Forelimb muscle (tissue), 1 donor: ENCODE data around the gene HSF4. TPM values are rescaled to one million over a fixed set of nuclear protein-coding genes. Genes with fewer than 3 reads are reported as not detected.
A peak's percentile ranks its signal among the peaks of the same experiment; 100 is the strongest.

Experiments
- DNase-seq: peaks from one replicate; pipeline ENCODE4 v3.0.0-alpha.2; 2013; ENCODE audit warnings: low read depth
- polyA plus RNA-seq: library from polyadenylated mRNA; unstranded; fragments of 120-200 nt; gene quantifications from one replicate; pipeline ENCODE4 v1.2.1, GENCODE V29; 2013; ENCODE audit not compliant: insufficient read length

The HSF4 gene
- polyA plus RNA-seq, 1 donor: 3.5 TPM

DNA sequence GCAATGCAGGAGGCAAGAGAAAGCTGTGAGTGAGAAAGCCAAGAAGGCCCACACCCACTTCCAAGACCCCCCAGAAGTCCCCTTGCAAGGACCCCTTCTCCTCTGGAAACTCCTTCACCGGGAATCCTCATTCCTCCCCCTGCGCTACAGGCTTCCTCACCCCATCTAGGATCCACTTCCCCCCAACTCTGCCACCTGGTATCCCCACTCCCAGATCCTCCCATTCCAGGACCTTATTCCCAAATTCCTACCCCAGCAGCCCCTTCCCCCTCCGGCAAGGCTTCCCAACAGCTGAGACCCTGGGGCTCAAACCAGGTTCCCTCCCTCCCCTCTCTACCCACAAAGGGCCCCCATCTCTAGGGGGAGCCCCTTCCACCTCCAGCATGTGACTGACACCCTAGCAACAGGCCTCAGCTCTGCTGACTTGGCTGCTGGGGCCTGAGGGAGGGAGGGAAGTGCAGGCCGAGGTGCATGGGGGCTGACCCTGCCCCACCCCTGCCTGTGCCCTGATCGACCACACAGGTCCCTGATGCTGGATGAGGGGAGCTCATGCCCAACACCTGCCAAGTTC is 2.1 kb downstream of the HSF4 start:
- no peak for DNase-seq

DNA sequence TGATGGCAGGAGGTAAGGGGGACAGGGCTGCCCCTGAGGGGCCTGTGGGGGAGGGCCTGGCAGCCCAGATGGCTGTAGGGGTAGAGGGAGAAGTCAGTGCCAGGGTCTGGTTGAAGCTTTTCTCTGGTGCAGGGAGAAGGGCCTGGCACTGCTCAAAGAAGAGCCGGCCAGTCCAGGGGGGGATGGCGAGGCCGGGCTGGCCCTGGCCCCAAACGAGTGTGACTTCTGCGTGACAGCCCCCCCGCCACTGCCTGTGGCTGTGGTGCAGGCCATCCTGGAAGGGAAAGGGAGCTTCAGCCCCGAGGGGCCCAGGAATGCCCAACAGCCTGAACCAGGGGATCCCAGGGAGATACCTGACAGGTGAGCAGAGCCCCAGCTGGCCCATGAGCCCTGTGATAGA is 3.0 kb downstream of the HSF4 start:
- DNase-seq: no peak

DNA sequence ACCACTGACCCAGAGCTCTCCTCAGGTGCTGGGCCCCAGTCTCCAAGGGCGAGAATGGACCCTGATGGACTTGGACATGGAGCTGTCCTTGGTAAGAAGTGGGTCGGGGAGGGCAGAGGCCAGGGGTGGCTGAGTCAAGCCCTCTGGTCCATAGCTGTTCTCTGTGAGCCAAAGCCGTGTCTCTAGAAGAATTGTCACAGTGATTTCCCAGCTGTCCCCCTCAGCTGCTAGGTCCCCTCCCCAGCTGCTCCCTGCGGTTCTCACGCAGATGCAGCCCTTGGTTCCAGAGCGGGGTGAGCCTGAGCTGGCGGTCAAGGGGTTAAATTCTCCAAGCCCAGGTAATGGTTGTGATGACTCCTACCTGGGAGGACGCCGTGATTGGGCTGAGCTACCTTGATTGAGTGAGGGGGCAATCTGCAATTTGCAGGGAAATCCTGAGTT is 4.5 kb downstream of the HSF4 start:
- no peak for DNase-seq

DNA sequence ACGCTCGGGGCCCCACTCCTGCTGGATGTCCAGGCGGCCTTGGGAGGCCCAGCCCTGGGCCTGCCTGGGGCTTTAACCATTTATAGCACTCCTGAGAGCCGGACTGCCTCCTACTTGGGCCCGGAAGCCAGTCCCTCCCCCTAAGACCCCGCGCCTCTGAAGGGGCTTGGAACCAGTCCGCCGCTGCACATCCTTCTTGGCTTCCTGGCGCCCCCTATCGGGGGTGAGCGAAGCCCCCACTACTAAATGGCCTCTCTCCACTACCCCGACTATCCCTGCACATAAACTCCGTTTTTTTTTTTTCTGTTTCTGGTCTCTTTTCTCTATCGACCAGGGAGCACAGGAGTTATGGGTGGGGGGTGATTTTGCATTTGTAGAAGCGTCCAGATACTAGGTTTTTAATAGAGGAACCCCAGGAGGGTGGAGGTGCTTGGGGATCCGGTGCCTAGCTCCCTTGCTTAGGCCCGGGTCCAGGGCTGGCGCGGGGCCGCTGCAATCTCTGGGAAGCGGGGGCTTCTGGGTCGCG is 5.2 kb downstream of the HSF4 start:
- no peak for DNase-seq

DNA sequence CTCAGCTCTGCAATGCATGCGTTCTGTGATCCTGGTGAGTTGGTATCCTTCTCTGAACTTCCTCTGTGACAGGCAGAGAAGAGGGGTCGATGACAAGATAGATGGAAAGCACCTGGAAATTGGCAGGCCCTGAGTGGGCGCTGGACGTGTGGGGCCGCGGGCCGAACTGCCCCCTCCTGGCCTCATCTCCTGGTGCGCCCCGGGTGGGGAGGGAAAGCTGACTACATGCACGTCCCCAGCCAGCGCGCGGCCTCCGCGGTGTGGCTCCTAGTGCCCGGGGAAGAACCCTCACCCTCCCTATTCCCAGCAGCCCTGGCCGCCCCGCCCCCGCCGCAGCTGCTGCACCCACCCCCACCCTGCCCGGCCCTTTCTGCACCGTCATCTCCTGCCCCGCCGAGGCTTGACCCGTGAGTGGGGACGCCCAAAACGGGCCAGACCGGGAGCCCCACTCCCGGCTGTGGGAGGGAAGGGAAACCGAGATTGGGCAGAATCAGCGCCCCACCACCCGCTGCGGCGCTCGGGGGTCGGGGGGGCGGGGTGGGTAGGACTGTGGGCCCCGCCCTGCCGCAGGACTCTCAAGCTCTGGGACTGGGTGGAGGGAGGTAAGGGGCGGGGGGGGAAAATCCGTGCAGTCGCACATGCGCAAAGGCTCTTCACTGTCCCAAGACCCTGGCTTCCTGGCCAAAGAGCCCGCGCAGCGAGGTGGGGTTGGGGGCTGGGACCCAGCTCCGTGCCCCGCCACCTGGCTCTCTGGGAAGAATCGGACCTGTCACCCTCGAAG is 5.8 kb downstream of the HSF4 start, which contains the start of gene NOL3:
Gene NOL3 (plus strand): TSS at position 371 of the 781 bp plus-strand sequence.
- DNase-seq: no peak

DNA sequence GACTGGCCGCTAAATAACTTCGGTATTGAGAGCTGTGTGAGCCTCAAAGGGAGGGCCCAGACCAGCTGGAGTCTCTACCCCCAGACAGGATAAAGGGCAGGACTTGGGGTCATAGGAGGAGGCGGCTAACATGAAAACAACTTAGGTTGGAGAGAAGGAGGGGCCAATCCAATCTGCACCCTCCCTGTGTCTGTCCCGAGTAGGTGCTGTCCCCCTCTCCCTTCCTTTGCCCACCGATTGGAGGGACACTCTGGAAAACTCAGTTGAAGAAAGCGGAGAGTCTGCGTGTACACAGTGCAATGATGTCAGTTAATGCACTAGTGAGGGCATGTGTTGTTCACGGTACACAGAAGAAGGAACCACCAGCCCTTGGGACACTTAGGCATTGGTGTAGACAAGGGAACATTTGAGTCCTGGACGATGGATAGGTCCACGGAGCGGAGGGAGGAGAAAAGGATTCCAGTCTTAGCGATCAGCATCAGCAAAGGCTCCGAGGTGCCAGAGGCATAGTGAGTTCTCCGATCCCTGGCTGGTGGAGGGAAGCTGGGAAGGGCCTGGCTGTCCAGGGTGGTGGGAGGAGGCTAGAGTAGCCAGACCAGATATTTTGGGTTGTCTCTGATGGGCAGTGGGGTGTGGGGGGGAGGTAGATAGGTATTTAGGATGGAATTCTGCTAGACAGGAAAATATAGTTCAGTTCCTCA is 6.6 kb downstream of the HSF4 start:
- no peak for DNase-seq

DNA sequence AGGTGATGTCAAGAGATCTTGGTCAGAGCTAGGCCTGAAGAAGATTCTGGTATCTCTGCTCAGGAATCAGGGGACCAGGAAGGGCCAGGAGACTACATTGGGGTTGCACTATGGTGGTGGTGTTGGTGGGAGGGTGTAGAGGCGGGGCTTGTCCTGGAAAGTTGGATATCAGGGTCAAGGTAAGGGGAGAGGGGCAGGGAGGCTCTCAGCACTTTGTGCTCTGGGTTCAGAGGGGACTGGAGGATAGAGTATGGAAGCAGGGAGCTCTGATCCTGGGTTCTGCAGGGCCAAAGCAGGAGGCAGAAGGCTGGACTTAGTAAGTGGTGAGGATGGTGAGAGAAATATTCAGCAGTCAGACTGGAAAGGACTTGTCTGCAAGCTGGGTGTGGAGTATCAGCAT is 8.8 kb downstream of the HSF4 start:
- DNase-seq: no peak

DNA sequence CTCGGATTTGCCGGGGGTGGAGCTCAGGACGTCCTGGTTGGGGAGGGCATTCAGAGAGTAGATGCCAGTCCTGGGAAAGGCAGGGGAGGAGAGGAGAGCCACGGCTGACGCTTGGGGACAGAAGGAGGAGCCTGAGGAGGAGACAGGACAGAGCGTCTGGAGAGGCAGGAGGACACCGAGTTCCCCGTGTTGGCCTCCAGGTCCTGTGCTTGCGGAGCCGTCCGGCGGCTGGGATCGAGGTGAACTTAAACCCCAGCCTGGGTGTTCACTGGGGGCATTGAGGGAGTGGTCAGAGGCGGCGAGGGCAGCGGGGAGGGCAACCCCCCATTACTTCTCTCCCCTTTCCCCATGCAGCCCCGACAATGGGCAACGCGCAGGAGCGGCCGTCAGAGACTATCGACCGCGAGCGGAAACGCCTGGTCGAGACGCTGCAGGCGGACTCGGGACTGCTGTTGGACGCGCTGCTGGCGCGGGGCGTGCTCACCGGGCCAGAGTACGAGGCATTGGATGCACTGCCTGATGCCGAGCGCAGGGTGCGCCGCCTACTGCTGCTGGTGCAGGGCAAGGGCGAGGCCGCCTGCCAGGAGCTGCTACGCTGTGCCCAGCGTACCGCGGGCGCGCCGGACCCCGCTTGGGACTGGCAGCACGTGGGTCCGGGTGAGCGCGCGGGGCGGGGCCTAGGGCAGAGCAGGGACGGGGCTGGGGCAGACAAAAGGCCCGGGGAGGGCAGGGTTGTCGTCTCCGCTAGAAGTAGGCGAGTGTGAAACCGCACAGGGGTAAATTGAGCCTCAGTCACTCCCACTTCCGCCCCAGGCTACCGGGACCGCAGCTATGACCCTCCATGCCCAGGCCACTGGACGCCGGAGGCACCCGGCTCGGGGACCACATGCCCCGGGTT is 9.5 kb downstream of the HSF4 start:
- no peak for DNase-seq

DNA sequence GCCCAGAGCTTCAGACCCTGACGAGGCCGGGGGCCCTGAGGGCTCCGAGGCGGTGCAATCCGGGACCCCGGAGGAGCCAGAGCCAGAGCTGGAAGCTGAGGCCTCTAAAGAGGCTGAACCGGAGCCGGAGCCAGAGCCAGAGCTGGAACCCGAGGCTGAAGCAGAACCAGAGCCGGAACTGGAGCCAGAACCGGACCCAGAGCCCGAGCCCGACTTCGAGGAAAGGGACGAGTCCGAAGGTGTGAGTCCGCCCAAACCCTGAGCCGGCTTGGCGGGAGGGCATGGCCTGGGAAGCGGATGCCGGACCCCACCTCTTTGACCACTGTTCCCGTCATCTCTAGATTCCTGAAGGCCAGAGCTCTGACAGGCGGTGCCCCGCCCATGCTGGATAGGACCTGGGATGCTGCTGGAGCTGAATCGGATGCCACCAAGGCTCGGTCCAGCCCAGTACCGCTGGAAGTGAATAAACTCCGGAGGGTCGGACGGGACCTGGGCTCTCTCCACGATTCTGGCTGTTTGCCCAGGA is 10.2 kb downstream of the HSF4 start:
- DNase-seq: no peak

DNA sequence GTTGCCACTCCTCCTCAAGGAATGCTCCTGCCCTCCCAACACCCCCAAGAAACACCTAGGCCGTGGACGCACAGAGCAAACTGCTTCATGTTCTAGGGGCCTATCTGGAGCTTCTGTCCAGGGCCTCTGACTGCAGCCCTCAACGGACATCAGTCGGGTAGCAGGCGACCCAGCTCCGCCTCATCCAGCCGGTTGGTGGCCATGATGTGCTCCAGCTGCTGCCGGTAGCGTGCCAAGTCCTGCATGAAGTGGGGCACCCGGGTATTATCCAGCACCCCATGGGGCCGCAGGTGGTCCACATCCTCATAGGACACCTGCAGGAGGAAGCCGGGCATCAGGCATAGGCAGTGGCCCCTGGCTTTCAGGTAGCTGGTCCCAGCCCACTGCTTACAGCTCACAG is 12.1 kb downstream of the HSF4 start:
- no peak for DNase-seq

DNA sequence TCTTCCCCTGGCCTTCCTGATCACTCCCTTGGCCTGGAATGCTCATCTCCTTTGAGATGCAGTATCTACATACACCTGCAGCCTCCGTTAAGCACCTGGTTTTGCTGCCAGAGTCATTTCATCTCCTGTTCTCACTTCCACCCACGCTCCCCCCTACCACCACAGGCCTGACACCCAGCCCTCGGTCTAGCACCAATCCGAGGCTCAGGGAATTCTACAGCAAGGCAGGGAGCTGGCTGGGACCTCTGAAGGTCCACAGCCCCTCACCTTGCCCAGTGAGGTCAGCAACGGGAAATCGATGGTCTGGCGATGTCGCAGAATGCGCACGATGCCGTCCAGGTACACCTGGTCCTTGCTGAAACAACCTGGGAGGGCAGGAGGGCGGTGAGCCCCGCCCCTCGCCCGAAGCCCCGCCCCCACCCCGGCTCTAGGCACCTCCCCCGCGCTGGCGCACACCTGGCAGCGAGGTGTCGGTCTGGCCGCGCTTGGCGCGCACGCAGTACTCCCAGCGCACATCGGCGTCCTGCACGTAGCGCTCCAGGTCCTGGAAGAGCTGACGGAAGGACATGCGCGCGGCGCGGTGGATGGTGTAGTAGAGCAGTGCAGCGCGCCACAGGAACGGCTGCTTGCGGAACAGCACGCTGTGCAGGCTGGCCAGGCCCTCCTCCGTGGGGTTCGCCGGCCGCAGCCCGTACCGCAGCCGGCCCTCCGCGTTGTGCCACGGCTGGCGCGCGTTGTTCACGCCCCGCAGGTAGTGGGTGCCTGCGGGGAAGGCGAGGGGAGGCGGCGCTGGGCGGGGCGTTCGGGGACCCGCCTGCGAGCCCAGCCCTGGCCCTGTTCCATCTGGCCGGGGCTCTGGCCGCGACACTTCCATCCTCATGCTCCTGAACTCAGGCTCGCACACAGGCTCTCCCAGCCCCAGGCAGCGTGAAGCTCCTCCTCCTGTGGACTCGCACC is 13.5 kb downstream of the HSF4 start:
- DNase-seq: no peak

DNA sequence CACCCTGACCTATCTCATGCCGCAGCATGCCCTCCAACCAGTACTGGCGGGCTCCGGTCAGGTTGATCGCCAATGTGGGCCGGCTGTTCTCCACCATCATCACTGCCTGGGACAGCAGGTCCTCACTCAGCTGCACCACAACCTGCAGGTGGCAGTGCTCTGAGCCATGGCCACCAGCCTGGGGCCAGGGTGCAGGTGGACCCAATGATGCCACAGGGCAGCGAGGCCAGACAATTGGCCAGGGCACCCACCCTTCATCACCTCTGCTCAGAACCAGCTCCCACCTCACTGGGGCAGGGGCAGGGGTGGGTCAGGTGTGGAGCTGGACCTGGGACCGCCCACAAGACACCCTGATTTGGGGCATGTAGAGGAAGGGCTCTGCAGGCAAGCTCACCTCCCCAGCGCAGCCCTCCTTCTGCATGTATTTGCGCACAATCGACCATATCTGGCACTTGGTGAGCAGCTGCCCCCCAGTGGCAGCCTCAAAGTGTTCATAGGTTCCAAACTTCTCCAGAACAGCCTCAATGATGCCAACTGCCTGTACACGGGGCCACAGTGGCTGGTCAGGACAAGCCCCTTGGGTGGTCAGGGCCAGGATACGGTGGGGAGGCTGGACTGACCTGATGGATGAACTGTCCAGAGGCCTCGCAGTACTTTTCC is 15.0 kb downstream of the HSF4 start:
- DNase-seq: no peak

DNA sequence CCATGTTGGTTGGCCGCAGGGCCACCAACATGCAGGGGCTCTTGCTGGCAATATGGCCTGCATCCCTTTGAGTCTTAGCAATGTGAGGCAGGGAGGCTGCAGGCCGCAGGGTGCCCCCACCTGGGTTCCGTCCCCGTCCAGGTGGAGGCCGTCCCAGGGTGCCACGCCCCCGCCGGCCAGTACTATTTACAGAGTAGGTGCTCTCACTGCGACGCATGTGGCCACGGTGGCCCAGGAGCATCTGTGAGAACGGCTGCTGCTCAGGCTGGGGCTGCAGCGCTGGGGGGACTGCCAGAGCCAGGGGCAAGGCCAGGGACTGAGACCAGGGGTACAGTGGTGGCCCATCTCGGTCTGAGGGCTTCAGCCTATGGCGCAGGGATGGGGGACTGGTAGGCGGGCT is 15.6 kb downstream of the HSF4 start:
- no peak for DNase-seq

DNA sequence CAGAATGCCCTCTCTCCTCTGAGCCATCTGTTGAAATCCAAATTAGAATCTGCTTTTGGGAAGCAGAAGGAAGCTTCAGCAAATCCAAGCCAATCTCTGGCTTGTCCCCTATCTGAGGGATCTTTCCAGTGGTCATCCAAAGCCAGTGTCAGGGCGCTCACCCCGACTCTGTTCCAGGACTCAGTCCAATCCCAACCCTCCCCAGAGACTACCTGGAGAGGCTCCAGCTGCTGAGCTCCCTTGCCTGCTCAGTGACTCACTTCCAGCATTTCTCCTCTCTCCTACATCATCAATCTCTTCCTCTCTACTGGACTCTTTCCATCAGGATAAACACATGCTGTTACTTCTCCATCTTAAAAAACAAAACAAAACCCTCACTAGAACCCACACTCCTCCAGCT is 16.8 kb downstream of the HSF4 start:
- DNase-seq: no peak

DNA sequence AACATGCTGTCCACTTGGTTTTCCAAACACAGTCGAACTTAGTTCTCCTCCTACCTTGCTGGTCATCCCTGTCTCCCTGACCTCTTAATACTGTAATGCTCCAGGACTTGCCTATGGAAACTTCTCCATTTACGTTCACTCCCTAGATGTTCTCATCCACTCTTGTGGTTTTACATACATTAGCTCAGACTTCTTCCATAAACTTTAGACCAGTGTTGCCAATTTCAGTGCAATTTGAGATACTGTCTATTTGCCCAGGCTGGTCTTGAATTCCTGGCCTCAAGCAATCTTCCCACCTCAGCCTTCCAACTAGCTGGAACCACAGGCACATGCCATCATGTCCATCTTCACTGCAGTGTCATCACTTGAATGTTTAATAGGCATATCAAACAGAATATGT is 17.7 kb downstream of the HSF4 start:
- DNase-seq: no peak

DNA sequence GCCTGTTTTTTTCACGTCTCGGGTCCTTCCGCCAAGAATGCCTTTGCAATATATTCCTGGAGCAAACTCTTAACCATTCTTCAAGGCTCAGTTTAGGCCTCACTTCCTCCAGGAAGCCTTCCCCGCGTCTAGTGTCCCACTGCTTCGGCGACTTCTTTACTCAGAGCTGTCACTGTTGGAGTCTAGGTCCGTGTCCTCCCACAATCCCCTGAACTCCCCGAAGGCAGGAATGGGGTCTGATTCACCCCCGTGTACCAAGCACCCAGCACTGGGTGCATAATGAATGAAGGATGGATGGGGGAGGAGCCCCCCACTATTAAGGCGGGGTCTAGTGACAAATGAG is 18.7 kb downstream of the HSF4 start:
- no peak for DNase-seq

DNA sequence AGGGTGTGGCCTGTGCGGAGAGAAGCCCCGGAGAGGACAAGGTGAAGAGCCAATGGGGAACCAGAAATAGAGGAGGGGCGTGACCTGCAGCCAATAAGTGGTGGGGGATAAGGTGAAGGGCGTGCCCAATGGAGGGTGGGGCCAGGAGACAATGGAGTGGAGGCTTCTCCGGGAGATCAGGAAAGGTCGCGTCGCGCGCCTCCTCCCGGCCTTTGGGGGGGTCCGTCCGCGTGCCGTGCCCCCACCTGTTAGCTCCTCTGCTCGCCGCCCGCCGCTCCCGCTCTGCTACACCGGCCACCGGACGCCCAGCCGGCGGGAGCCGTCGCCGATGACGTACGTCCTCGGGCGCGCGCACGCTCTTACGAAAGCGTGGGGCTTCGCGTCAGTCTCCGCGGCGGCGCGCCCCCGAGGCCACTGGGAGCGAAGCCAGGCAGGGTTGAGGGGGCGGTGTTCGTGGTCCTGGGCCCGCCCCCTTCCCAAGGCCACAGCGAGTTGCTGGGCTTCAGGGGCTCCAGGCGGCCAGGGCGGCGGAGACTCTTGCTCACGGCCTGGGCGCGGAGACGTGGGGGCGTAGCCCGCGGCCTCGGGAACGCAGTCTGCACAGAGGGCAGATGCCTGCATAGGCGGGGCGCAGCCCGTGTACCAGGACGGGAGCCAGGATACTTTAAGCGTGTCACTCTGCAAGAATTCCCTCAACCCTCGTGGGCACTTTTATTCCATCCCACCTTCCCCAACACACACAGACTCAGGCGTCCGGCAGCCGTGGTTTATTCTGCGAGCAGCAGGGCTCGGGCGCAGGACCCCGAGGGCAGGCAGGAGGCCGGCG is 19.3 kb downstream of the HSF4 start, which contains the start of gene MATCAP1:
Gene MATCAP1 (minus strand): TSS at position 337 of the 826 bp plus-strand sequence. CDS start 3,353 bp downstream, outside the sequence.
- DNase-seq: peak; percentile 89

DNA sequence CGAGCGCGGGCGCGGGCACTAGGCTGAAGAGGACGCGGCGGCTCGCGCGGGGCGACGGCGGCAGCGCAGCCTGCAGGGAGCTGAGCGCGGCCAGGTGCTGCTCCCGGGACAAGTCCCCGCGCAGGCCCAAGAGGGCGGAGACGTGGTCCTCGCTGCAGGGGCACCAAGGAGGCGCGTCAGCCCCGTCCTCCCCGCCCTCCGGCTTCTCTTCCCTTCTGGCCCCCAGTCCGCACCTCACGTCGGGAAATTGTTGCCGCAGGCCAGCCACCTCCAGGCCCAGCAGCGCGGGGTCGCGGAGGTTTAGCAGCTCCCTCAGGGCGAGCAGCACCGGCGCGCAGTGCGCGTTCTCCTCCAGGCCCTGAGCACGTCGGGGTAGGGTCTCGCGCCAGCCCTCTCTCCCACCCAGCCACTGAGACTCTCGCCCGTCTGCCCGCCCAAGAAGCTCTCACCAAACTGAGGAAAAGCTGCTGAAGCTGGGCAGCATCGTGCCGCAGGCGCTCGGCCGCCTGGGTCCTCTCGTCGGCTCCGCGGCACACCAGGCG is 20.0 kb downstream of the HSF4 start:
- no peak for DNase-seq
